NT2/D1 (cell line): ENCODE results near the gene EXD1.

Experiments used
- YY1 ChIP-seq: IDR thresholded peaks from 2 replicates; pipeline ENCODE4 v1.6.1; 2011; ENCODE audit not compliant: insufficient read length, insufficient read depth
- ZNF274 ChIP-seq: IDR thresholded peaks from 2 replicates; pipeline ENCODE4 v1.6.1; 2011; ENCODE audit warnings: mild to moderate bottlenecking, low read depth, low read length

- TF ChIP-seq YY1 (no peak), ZNF274 (no peak)
Observed at GRCh38 chr15:41139619-41140018, 90.9 kb downstream of the EXD1 start.
